Thoracic aorta endothelial cell (primary cell): ENCODE data around the gene OR5I1. TPM values are rescaled to one million over a fixed set of nuclear protein-coding genes. Genes with fewer than 3 reads are reported as not detected.

Experiments used
- total RNA-seq: library from RNA; depleted of rRNA; stranded (reverse); fragments of >200 nt; gene quantifications from 2 replicates; pipeline ENCODE4 v1.2.3, GENCODE V29; 2012

The OR5I1 gene
- not detected in 2 replicates for total RNA-seq

DNA sequence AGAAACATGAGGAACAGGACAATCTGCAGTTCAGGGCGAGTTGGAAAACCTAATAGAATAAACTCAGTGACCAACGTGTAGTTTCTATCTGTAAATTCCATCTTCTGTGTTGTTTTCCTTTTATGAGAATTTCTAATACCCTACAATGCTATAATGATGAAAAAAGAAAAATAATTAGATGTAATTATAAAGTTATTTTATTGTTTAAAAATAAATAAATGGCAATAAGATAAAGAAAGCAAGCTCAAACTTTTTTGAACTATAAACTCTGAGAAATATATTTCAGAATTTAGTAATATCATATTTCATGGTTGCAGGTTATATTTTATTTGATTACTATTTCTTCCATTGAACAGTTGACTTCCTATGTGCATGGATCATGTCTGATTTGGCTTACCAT is at the start of gene OR5I1:
Gene OR5I1 (minus strand): TSS at position 101 of the 400 bp plus-strand sequence. CDS start 0 bp downstream, at position 101.

DNA sequence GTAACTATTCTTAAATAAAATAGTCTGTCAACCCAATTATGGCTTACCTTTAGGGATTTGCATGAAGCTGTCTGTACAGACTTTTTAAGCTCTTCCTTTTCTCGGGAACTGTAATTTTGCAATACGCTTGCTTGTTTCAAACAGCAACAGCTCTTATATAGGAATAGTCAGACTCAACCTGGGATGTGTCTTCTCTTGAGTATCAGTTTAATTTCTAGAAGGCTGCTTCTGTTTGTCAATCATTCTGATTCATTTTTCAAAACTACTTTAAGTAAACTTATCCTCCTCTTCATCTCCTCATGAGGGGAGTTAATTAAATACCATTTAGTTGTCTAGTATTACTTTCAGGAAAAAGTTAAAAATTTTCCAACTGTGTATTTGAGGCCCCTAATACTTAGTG is 33.6 kb upstream of the OR5I1 start, which contains the start of gene OR10AG1:
Gene OR10AG1 (minus strand): TSS at position 101 of the 400 bp plus-strand sequence. CDS start 38 bp downstream, at position 63.

DNA sequence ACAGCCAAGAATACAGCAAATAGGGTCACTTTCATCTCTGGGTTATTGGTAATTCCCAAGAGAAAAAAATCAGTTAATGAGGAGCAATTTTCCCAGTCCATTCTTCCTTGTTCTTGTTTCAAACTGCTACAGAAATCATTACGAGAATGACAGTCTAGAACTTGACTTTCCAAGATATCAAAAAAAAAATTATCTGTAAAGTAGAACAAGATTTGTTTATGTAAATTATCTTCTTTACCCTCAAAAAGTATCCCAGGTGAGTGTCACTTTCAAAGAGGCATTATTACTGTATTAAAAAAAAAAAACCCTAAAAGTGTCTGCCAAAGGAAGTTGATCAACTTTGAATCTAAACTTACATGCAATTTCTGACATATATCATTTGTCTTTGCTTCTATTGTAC is 21.7 kb downstream of the OR5I1 start, which contains the start of gene OR5W2:
Gene OR5W2 (minus strand): TSS at position 101 of the 400 bp plus-strand sequence. CDS start 0 bp downstream, at position 101.

Other genes with a start within 250 kb of the OR5I1 start
- not detected in 2 replicates for gene OR5D13, start 163.0 kb downstream of the OR5I1 start, total RNA-seq
- gene OR5D14, start 140.8 kb downstream of the OR5I1 start, total RNA-seq: not detected in 2 replicates
- not detected in 2 replicates for gene OR5L1, start 125.0 kb downstream of the OR5I1 start, total RNA-seq
- gene OR5D18, start 116.8 kb downstream of the OR5I1 start, total RNA-seq: not detected in 2 replicates
- not detected in 2 replicates for gene OR5L2, start 109.2 kb downstream of the OR5I1 start, total RNA-seq
- gene OR5D16, start 97.6 kb downstream of the OR5I1 start, total RNA-seq: not detected in 2 replicates
- not detected in 2 replicates for gene TRIM51, start 53.1 kb downstream of the OR5I1 start, total RNA-seq
- gene OR5W2, start 21.8 kb downstream of the OR5I1 start, total RNA-seq: not detected in 2 replicates
- not detected in 2 replicates for gene OR10AG1, start 33.5 kb upstream of the OR5I1 start, total RNA-seq
- not detected in 2 replicates for gene OR5F1, start 58.2 kb upstream of the OR5I1 start, total RNA-seq
- not detected in 2 replicates for gene OR5AS1, start 91.3 kb upstream of the OR5I1 start, total RNA-seq
- gene OR8I2, start 156.9 kb upstream of the OR5I1 start, total RNA-seq: not detected in 2 replicates
- gene OR8H2, start 167.3 kb upstream of the OR5I1 start, total RNA-seq: not detected in 2 replicates
- gene OR8H3, start 186.0 kb upstream of the OR5I1 start, total RNA-seq: not detected in 2 replicates
- gene OR8J3, start 203.8 kb upstream of the OR5I1 start, total RNA-seq: not detected in 2 replicates
- gene OR8K5, start 223.9 kb upstream of the OR5I1 start, total RNA-seq: not detected in 2 replicates
- not detected in 2 replicates for gene OR5J2, start 240.2 kb upstream of the OR5I1 start, total RNA-seq